Mucosa of stomach (tissue), 1 donor: ENCODE results near the gene HERC3.
"Not testable (repeated sequence)": the region's sequence is repeated elsewhere in the genome, so short reads cannot be mapped to it uniquely, and the experiment has no call there.

Experiments
- H3K27me3 ChIP-seq: one replicate; pipeline ENCODE4 v1.7.0; 2013; ENCODE audit warnings: mild to moderate bottlenecking, low read length; ENCODE audit not compliant: control insufficient read depth, insufficient read depth
- H3K36me3 ChIP-seq: one replicate; pipeline ENCODE4 v1.7.0; 2013; ENCODE audit warnings: low read length; ENCODE audit not compliant: control insufficient read depth, insufficient read depth
- H3K4me1 ChIP-seq: one replicate; pipeline ENCODE4 v1.7.0; 2013; ENCODE audit warnings: mild to moderate bottlenecking, low read length; ENCODE audit not compliant: control insufficient read depth, insufficient read depth
- H3K4me3 ChIP-seq: one replicate; pipeline ENCODE4 v1.7.0; 2013; ENCODE audit warnings: low read length
- H3K9ac ChIP-seq: one replicate; pipeline ENCODE4 v1.7.0; 2013; ENCODE audit warnings: mild to moderate bottlenecking, low read length, moderate library complexity
- H3K9me3 ChIP-seq: one replicate; pipeline ENCODE4 v1.7.0; 2013; ENCODE audit warnings: mild to moderate bottlenecking, low read length, moderate library complexity; ENCODE audit not compliant: control insufficient read depth
- donor health status: Pancreatic carcinoma.

Gene HERC3

DNA sequence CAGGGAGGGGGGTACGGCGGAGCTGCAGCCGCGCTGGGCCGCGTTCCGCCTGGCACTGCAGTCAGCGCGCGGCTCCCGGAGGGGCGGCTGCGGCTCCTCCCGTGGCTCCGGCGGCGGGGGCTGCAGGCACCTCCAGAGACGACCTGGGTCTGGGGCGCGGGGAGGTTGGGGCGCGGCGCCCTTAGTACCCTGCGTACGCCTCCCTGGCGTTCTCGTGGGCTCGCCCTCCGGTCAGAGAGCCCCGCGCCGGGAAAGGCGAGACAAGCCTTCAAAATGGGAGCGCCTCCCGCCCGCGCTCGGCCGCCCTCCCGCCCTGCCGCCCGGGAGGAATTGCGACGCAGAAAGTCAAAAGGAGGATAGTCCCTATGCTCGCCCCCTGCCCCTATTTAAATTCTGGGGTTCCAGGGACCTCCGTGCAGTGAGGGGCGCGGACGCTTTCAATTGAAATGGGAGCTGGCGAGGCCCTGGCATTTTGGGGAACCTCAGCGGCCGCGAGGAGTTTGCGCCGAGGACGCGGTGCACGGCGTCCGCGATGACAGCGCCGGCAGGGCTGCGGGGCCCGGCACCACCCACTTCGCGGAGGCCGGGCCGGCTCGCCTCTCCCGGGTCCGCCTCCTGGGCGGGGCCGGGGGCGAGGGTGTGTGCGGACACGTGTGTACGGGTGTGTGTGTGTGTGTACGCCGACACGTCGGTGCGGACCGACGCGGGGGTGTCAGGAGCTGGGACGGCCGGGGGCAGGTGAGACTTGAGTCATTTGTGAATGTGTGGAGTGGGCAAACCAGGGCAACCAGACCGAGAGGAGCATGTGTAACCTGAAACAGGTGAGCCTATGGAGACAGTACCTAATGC, 544 bp downstream of the HERC3 start:
- Histone ChIP-seq H3K4me1 (peaks cover 13% of the 10 kb centered on the region), H3K4me3 (peak overlapping the region; percentile 49), H3K9me3 (no peaks in the 10 kb centered on the region), H3K9ac (peak overlapping the region; percentile 81), H3K36me3 (no peaks in the 10 kb centered on the region), H3K27me3 (no peaks in the 10 kb centered on the region)

DNA sequence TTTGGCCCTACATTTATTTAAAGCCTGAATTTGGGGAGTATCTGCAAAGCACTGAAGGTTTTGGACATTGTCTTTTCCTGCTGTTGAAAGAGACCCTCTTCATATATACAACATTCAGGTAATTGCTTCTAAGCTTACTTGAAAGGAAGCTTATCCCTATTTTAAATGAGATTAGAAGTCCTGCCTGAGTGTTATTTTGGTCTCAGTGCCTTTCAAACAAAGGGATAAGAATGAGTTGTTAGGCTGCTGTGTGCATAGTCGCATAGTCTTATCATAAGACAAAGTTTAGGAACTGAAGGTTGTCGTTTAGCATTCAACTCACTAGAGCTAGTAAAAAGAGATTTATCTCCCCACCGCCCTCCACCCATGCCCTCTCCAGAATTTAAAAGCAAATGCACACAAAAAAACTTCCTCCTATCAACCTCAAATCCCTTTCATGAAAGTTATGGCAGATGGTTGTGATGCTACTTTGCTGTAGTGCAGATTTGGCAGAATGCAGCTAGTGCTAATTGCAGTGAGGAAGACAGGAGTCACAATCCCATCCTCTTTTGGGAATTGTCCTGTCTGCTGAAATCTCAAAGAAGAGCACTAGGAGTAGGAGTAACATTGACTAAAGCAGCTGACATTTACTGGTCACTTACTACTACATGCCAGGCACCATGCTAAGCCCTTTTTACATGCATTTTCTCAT, 5.8 kb downstream of the HERC3 start:
- no peak overlapping the region for H3K4me3 ChIP-seq
- no peak overlapping the region for H3K9ac ChIP-seq
- no peaks in the 10 kb centered on the region for H3K36me3 ChIP-seq
- no peaks in the 10 kb centered on the region for H3K9me3 ChIP-seq
- H3K27me3 ChIP-seq: no peaks in the 10 kb centered on the region
- H3K4me1 ChIP-seq: peaks cover 37% of the 10 kb centered on the region

DNA sequence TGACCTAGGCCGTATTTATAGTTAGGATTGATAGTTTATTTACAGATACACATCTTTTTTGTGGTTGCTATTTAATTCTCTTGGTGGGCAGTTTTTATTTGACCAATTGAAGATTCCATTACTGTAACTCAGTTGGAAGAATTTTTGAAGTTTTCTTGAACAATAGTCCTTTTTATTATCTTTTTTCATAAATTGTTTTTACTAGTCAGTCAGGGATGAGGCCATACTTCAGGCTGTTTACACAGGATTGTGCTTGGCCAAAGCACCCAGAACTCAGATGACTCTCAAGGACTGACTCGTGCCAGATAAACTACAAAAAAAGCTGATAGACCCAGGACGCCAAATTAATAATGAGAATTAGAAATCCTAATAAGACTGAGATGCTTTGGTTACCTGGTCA, 7.0 kb downstream of the HERC3 start:
- no peaks in the 10 kb centered on the region for H3K27me3 ChIP-seq
- H3K4me1 ChIP-seq: peaks cover 30% of the 10 kb centered on the region
- no peaks in the 10 kb centered on the region for H3K36me3 ChIP-seq
- H3K9me3 ChIP-seq: no peaks in the 10 kb centered on the region
- no peak overlapping the region for H3K4me3 ChIP-seq
- no peak overlapping the region for H3K9ac ChIP-seq

DNA sequence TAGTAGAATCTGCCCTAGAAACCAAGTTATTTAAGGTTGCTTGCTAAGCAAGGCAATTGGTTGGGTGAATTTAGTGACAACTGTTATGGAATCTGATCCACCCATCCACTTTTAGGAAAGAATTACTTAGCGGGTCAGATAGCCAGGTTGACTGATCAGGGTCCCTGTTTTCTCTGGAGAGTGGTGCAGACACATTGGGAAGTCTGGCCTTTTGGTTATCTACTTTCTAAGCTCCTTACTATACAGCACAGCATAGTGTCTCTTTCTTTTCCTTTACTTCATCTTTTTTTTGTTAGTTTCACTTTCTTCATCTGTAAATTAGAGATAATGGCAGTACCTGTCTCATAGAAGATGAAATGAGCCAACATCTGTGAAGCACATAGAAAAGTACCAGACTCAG, 7.4 kb downstream of the HERC3 start:
- Histone ChIP-seq H3K9me3 (no peaks in the 10 kb centered on the region), H3K9ac (no peak overlapping the region), H3K36me3 (no peaks in the 10 kb centered on the region), H3K4me3 (no peak overlapping the region), H3K27me3 (no peaks in the 10 kb centered on the region), H3K4me1 (peaks cover 30% of the 10 kb centered on the region)

DNA sequence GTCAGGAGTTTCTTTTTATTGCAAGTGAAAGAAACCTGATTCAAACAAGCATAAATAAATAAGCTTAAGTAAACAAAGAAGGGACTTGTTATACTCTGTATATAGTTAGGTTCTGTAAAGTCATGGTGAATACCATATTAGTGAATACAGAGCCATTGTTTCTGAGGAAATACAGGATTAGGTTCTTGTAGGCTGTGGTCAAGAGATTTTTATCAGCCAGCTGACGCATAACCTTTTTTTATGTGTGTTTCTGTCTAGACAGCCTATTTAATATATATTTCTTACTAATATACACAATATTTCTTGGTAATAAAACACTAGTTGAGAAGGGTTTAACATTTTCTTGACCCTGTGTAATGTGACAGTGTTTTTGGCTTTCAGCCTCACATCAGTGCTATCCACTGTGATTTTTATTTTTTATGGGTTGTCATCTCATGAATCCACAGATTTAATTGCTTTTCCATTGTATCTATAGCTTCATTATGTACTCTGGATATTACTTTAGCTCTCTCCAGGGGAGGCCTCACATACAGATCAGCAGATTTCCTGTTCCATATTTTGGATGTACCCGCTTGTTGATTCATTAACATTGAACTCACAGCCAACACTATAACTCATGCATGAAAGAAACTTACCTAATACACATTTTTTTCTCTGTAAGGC, 8.0 kb downstream of the HERC3 start:
- no peak overlapping the region for H3K4me3 ChIP-seq
- H3K9ac ChIP-seq: no peak overlapping the region
- peaks cover 30% of the 10 kb centered on the region for H3K4me1 ChIP-seq
- H3K9me3 ChIP-seq: no peaks in the 10 kb centered on the region
- no peaks in the 10 kb centered on the region for H3K27me3 ChIP-seq
- H3K36me3 ChIP-seq: no peaks in the 10 kb centered on the region

DNA sequence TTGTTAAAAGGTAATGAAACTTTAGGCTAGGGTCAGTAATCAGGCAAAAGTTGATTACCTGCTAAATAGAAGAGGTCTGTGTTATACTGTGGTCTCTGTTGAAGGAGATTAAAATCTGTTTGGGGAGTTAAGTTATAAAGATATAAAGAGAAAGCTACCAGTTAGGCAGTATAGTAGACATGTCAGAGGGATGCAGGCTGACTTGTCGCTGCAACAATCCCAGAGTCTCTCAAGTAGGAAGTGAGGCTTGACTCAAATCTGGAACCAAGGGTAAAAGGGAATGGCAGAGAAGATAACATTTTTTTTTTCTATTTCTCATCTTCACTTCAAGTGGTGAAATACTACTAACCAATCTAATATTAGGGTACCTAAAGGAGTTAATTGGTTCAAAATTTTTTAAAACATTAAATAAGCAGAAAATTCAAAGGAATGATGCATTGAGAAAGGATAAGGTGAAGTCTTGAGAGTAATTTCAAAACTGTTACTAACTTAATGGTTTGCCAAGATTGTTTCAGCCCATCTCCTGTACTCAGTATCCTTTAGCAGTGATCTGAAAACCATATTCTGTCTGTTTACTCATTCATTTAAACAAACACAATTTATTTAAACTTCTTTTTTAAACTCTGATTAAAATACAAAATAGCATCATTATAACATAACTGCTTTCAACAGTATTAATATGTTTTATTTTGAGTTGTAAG, 12.8 kb downstream of the HERC3 start:
- no peak overlapping the region for H3K9ac ChIP-seq
- peaks cover 4% of the 10 kb centered on the region for H3K4me1 ChIP-seq
- peaks cover 4% of the 10 kb centered on the region for H3K36me3 ChIP-seq
- H3K9me3 ChIP-seq: no peaks in the 10 kb centered on the region
- H3K27me3 ChIP-seq: no peaks in the 10 kb centered on the region
- no peak overlapping the region for H3K4me3 ChIP-seq

DNA sequence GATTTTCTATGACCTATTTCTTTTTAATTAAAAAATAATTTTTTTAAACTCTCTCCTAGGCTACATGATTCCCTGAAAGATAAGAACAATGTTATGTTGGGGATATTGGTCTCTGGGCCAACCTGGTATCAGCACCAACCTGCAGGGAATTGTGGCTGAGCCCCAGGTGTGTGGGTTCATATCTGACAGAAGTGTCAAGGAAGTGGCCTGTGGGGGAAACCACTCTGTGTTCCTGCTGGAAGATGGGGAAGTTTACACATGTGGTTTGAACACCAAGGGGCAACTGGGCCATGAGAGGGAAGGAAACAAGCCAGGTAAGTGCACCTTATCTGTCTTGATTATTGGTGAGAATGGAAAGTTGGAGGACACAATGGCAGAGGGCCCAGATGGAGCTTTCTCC, 13.5 kb downstream of the HERC3 start:
- H3K9me3 ChIP-seq: no peaks in the 10 kb centered on the region
- peaks cover 5% of the 10 kb centered on the region for H3K4me1 ChIP-seq
- no peaks in the 10 kb centered on the region for H3K27me3 ChIP-seq
- peaks cover 4% of the 10 kb centered on the region for H3K36me3 ChIP-seq
- H3K4me3 ChIP-seq: no peak overlapping the region
- no peak overlapping the region for H3K9ac ChIP-seq

DNA sequence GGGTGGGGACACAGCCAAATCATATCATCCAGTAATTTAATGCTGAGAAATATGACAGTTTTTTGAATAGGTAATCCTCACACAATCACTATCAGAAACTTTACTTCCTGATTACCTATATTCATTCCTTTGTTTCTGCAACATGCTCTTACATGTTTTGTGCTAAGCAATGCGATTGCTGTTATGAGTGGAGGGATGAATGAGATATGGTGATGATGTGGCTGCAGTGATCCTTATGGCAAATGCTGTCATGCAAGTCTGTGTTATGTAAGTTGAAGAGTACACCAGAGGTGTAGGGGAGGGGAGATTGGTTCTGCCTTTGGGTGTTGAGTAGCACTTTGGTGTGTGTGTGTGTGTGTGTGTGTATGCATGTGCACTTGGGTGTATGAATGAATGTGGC, 14.6 kb downstream of the HERC3 start:
- Histone ChIP-seq H3K27me3 (no peaks in the 10 kb centered on the region), H3K4me1 (peaks cover 15% of the 10 kb centered on the region), H3K9ac (no peak overlapping the region)

DNA sequence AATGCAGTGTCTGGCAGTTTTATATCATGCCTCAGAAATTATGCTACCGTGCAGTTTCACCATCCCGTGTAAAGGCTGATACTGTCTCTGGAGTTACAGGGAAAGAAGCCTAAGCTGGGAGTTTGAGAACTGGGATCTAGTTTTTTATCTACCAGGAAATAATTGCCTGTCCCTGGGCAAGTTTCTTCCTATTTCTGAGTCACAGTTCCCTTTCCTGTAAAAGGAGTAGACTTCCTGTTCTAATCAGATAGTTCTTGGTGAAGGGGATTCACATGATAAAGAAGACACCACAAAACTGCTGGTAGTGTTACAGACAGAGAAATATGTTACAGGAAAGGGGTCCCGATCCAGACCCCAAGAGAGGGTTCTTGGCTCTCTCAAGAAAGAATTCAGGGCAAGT, 17.1 kb downstream of the HERC3 start:
- no peak overlapping the region for H3K4me3 ChIP-seq
- no peak overlapping the region for H3K9ac ChIP-seq
- no peaks in the 10 kb centered on the region for H3K27me3 ChIP-seq
- H3K9me3 ChIP-seq: no peaks in the 10 kb centered on the region
- H3K4me1 ChIP-seq: peaks cover 30% of the 10 kb centered on the region
- H3K36me3 ChIP-seq: peaks cover 4% of the 10 kb centered on the region

More for the DNA sequence above, 14.6 kb downstream of the HERC3 start:
- H3K36me3 ChIP-seq: peaks cover 4% of the 10 kb centered on the region
- H3K4me3 ChIP-seq: no peak overlapping the region
- H3K9me3 ChIP-seq: no peaks in the 10 kb centered on the region

DNA sequence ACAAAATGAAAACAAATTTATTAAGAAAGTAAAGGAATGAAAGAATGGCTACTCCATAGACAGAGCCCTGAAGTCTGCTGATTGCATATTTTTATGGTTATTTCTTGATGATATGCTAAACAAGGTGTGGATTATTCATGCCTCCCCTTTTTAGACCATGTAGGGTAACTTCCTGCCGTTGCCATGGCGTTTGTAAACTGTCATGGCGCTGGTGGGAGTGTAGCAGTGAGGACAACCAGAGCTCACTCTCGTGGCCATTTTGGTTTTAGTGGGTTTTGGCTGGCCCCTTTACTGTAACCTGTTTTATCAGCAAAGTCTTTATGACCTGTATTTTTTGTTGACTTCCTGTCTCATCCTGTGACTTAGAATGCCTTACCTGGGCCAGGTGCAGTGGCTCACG, 17.5 kb downstream of the HERC3 start:
- H3K9ac ChIP-seq, H3K36me3 ChIP-seq, H3K4me3 ChIP-seq, H3K27me3 ChIP-seq, H3K9me3 ChIP-seq: not testable (repeated sequence)
- H3K4me1 ChIP-seq: peaks cover 30% of the 10 kb centered on the region

DNA sequence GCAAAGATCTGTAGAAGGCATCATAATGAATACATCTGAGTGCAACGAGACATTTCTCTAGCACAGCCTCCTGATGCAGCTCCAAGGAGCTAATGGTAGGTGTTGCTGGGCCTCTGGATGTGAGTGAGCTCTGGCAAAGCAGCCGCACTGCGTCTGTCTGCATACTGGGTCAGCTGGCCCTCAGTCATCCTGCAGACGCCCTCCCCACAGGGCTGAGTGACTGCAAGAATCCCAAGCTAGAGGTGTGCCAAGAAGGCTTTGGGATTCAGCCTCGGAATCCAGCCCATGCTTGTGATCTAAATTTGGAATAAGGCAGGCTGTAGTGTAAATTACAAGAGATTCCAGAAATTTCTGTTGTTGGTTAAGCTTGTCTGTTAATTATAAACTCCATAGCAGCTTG, 18.5 kb downstream of the HERC3 start:
- Histone ChIP-seq H3K9me3 (no peaks in the 10 kb centered on the region), H3K9ac (no peak overlapping the region), H3K4me1 (peaks cover 30% of the 10 kb centered on the region), H3K4me3 (no peak overlapping the region), H3K36me3 (peaks cover 4% of the 10 kb centered on the region), H3K27me3 (no peaks in the 10 kb centered on the region)
